ENCODE measurements around the gene HSPBP1. TPM values are rescaled to one million over a fixed set of nuclear protein-coding genes. Genes with fewer than 3 reads are reported as not detected.
A peak's percentile ranks its signal among the peaks of the same experiment; 100 is the strongest.

The HSPBP1 gene
- total and polyA plus RNA-seq, 2 of the 13 experiments (the other 11 are each of a cell fraction or from before 2014, with no cell fraction given) = 22.3 to 33.7 TPM

DNA sequence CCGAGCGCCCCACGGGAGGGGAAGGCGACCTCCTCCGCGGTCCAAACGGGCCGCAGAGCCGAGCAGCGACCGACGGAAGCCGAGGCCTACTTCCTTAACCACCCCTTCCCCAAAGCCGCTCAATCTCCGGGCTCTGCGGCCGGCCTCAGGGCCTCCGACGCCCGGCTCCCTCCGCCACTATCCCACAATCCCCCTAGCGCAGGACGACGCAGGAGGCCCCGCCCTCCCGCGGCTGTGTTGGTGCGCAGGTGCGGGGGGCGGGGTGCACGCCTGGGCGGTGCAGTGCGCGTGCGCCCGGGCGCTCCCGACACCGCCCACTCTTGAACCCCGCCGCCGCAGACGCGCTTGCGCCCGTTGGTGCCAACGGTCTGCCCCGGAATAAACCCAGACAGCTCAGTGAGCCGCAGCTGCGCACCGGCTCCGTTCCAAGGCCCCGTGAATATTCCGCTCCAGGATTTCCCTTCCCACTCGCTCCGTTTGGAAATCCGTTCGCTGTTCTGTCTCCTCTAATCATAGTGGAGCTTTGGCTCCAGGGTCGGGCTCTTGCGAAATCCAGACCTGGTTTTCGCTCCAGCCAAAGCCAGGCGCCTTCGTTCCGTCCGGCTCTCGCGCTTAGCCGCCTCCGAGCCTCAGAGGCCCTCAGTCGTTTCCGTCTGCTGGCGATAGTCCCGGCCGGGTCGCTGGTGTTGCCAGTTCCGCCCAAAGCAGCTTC is 20.9 kb downstream of the HSPBP1 start, which contains the start of gene PPP6R1 (continued):
- TF ChIP-seq, protein P1, sequence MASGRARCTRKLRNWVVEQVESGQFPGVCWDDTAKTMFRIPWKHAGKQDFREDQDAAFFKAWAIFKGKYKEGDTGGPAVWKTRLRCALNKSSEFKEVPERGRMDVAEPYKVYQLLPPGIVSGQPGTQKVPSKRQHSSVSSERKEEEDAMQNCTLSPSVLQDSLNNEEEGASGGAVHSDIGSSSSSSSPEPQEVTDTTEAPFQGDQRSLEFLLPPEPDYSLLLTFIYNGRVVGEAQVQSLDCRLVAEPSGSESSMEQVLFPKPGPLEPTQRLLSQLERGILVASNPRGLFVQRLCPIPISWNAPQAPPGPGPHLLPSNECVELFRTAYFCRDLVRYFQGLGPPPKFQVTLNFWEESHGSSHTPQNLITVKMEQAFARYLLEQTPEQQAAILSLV (CRISPR knock-in tag; IDR thresholded peaks at IDR 0.05; ENCODE audit: borderline replicate concordance) = peak; percentile 80
- 0 out of 2 replicates have a peak, but pooled peaks have one; percentile 12 for TF ChIP-seq NFE2L2 (IDR thresholded peaks at IDR 0.05; ENCODE audit: low read length)
- TF ChIP-seq MIER2 (CRISPR knock-in tag; IDR thresholded peaks at IDR 0.05) = peak; percentile 91
- TF ChIP-seq ZNF329 (CRISPR knock-in tag; IDR thresholded peaks at IDR 0.05; ENCODE audit: low read depth) = no peak
- peak; percentile 70 for TF ChIP-seq MAZ (IDR thresholded peaks at IDR 0.05; ENCODE audit: borderline replicate concordance, low read depth, low read length)
- TF ChIP-seq MAZ (CRISPR knock-in tag; IDR thresholded peaks at IDR 0.05; ENCODE audit: low read depth) = peak; percentile 68; the same call in 1 of the 2 replicates
- TF ChIP-seq, protein P2, sequence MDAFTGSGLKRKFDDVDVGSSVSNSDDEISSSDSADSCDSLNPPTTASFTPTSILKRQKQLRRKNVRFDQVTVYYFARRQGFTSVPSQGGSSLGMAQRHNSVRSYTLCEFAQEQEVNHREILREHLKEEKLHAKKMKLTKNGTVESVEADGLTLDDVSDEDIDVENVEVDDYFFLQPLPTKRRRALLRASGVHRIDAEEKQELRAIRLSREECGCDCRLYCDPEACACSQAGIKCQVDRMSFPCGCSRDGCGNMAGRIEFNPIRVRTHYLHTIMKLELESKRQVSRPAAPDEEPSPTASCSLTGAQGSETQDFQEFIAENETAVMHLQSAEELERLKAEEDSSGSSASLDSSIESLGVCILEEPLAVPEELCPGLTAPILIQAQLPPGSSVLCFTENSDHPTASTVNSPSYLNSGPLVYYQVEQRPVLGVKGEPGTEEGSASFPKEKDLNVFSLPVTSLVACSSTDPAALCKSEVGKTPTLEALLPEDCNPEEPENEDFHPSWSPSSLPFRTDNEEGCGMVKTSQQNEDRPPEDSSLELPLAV (CRISPR knock-in tag; conservative IDR thresholded peaks at IDR 0.05; ENCODE audit: low read depth) = no peak
- TF ChIP-seq ZNF790 (CRISPR knock-in tag; IDR thresholded peaks at IDR 0.05; ENCODE audit: borderline replicate concordance) = peak; percentile 93; the same call in 1 of the 2 replicates
- TF ChIP-seq ZNF296 (CRISPR knock-in tag; conservative IDR thresholded peaks at IDR 0.05) = no peak
- no peak for TF ChIP-seq REXO4 (CRISPR knock-in tag; IDR thresholded peaks at IDR 0.05; ENCODE audit: borderline replicate concordance)
- TF ChIP-seq FOXO1 (CRISPR knock-in tag; IDR thresholded peaks at IDR 0.05) = peak; percentile 59
- TF ChIP-seq FOXM1 (CRISPR knock-in tag; IDR thresholded peaks at IDR 0.05) = no peak; the same call in 1 of the 2 replicates
- TF ChIP-seq, protein P3, sequence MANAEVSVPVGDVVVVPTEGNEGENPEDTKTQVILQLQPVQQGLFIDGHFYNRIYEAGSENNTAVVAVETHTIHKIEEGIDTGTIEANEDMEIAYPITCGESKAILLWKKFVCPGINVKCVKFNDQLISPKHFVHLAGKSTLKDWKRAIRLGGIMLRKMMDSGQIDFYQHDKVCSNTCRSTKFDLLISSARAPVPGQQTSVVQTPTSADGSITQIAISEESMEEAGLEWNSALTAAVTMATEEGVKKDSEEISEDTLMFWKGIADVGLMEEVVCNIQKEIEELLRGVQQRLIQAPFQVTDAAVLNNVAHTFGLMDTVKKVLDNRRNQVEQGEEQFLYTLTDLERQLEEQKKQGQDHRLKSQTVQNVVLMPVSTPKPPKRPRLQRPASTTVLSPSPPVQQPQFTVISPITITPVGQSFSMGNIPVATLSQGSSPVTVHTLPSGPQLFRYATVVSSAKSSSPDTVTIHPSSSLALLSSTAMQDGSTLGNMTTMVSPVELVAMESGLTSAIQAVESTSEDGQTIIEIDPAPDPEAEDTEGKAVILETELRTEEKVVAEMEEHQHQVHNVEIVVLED (CRISPR knock-in tag; IDR thresholded peaks at IDR 0.05; ENCODE audit: borderline replicate concordance) = peak; percentile 89
- TF ChIP-seq NR2C2 (CRISPR knock-in tag; IDR thresholded peaks at IDR 0.05; ENCODE audit: borderline replicate concordance) = peak; percentile 77
- TF ChIP-seq, protein P4, sequence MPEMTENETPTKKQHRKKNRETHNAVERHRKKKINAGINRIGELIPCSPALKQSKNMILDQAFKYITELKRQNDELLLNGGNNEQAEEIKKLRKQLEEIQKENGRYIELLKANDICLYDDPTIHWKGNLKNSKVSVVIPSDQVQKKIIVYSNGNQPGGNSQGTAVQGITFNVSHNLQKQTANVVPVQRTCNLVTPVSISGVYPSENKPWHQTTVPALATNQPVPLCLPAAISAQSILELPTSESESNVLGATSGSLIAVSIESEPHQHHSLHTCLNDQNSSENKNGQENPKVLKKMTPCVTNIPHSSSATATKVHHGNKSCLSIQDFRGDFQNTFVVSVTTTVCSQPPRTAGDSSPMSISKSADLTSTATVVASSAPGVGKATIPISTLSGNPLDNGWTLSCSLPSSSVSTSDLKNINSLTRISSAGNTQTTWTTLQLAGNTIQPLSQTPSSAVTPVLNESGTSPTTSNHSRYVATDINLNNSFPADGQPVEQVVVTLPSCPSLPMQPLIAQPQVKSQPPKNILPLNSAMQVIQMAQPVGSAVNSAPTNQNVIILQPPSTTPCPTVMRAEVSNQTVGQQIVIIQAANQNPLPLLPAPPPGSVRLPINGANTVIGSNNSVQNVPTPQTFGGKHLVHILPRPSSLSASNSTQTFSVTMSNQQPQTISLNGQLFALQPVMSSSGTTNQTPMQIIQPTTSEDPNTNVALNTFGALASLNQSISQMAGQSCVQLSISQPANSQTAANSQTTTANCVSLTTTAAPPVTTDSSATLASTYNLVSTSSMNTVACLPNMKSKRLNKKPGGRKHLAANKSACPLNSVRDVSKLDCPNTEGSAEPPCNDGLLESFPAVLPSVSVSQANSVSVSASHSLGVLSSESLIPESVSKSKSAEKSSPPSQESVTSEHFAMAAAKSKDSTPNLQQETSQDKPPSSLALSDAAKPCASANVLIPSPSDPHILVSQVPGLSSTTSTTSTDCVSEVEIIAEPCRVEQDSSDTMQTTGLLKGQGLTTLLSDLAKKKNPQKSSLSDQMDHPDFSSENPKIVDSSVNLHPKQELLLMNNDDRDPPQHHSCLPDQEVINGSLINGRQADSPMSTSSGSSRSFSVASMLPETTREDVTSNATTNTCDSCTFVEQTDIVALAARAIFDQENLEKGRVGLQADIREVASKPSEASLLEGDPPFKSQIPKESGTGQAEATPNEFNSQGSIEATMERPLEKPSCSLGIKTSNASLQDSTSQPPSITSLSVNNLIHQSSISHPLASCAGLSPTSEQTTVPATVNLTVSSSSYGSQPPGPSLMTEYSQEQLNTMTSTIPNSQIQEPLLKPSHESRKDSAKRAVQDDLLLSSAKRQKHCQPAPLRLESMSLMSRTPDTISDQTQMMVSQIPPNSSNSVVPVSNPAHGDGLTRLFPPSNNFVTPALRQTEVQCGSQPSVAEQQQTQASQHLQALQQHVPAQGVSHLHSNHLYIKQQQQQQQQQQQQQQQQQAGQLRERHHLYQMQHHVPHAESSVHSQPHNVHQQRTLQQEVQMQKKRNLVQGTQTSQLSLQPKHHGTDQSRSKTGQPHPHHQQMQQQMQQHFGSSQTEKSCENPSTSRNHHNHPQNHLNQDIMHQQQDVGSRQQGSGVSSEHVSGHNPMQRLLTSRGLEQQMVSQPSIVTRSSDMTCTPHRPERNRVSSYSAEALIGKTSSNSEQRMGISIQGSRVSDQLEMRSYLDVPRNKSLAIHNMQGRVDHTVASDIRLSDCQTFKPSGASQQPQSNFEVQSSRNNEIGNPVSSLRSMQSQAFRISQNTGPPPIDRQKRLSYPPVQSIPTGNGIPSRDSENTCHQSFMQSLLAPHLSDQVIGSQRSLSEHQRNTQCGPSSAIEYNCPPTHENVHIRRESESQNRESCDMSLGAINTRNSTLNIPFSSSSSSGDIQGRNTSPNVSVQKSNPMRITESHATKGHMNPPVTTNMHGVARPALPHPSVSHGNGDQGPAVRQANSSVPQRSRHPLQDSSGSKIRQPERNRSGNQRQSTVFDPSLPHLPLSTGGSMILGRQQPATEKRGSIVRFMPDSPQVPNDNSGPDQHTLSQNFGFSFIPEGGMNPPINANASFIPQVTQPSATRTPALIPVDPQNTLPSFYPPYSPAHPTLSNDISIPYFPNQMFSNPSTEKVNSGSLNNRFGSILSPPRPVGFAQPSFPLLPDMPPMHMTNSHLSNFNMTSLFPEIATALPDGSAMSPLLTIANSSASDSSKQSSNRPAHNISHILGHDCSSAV (CRISPR knock-in tag; IDR thresholded peaks at IDR 0.05; ENCODE audit: borderline replicate concordance) = no peak
- TF ChIP-seq XBP1 (CRISPR knock-in tag; IDR thresholded peaks at IDR 0.05) = no peak

Data from HepG2 (cell line).